WTC11 (cell line): Measurements from ENCODE around the gene TAF6. TPM values are rescaled to one million over a fixed set of nuclear protein-coding genes. Genes with fewer than 3 reads are reported as not detected.

ENCODE experiments used
- ATF1 ChIP-seq: sonication (generic); formaldehyde crosslinking; IDR thresholded peaks from 2 replicates; pipeline ENCODE4 v1.8.1; 2023; ENCODE audit warnings: mild to moderate bottlenecking, moderate library complexity, missing genetic modification reagents
- ATF3 ChIP-seq: sonication (generic); formaldehyde crosslinking; conservative IDR thresholded peaks from 2 replicates; pipeline ENCODE4 v1.8.1; 2022; ENCODE audit warnings: mild to moderate bottlenecking, missing genetic modification reagents
- ATF6 ChIP-seq: sonication (generic); formaldehyde crosslinking; IDR thresholded peaks from 2 replicates; pipeline ENCODE4 v1.8.1; 2023; ENCODE audit warnings: mild to moderate bottlenecking, missing genetic modification reagents
- CBFB ChIP-seq: sonication (generic); formaldehyde crosslinking; IDR thresholded peaks from 2 replicates; pipeline ENCODE4 v1.8.1; 2022; ENCODE audit warnings: mild to moderate bottlenecking, low read depth, missing genetic modification reagents
- E2F1 ChIP-seq: sonication (generic); formaldehyde crosslinking; IDR thresholded peaks from 2 replicates; pipeline ENCODE4 v1.8.0; 2022; ENCODE audit warnings: mild to moderate bottlenecking, missing genetic modification reagents
- E2F5 ChIP-seq: sonication (generic); formaldehyde crosslinking; IDR thresholded peaks from 2 replicates; pipeline ENCODE4 v1.8.1; 2022; ENCODE audit warnings: mild to moderate bottlenecking, moderate library complexity, missing genetic modification reagents
- ERG ChIP-seq: fragments of 250-450 bp; sonication (Bioruptor Pico); IDR thresholded peaks from 2 replicates; pipeline ENCODE4 v1.8.0; 2021; ENCODE audit warnings: mild to moderate bottlenecking
- ETV6 ChIP-seq: sonication (generic); formaldehyde crosslinking; IDR thresholded peaks from 2 replicates; pipeline ENCODE4 v1.8.1; 2022; ENCODE audit warnings: mild to moderate bottlenecking, missing genetic modification reagents
- FOXP4 ChIP-seq: sonication (generic); formaldehyde crosslinking; IDR thresholded peaks from 2 replicates; pipeline ENCODE4 v1.8.0; 2022; ENCODE audit warnings: mild to moderate bottlenecking, missing genetic modification reagents
- GTF2I ChIP-seq: fragments of 250-450 bp; sonication (Bioruptor Pico); conservative IDR thresholded peaks from 2 replicates; pipeline ENCODE4 v1.4.0; 2021; ENCODE audit warnings: mild to moderate bottlenecking
- IRF1 ChIP-seq: sonication (generic); formaldehyde crosslinking; IDR thresholded peaks from 2 replicates; pipeline ENCODE4 v1.8.0; 2023; ENCODE audit warnings: missing genetic modification reagents
- MAX ChIP-seq: sonication (generic); formaldehyde crosslinking; IDR thresholded peaks from 2 replicates; pipeline ENCODE4 v1.8.0; 2022; ENCODE audit warnings: mild to moderate bottlenecking, missing genetic modification reagents
- MLX ChIP-seq: sonication (generic); formaldehyde crosslinking; IDR thresholded peaks from 2 replicates; pipeline ENCODE4 v1.8.1; 2023; ENCODE audit warnings: mild to moderate bottlenecking, missing genetic modification reagents, moderate library complexity
- MYBL2 ChIP-seq: sonication (generic); formaldehyde crosslinking; IDR thresholded peaks from 2 replicates; pipeline ENCODE4 v1.8.1; 2023; ENCODE audit warnings: mild to moderate bottlenecking, moderate library complexity, missing genetic modification reagents
- NFE2L1 ChIP-seq: sonication (generic); formaldehyde crosslinking; IDR thresholded peaks from 2 replicates; pipeline ENCODE4 v1.8.1; 2023; ENCODE audit warnings: missing genetic modification reagents
- NR3C1 ChIP-seq: sonication (generic); formaldehyde crosslinking; conservative IDR thresholded peaks from 2 replicates; pipeline ENCODE4 v1.8.1; 2023; ENCODE audit warnings: low read depth, mild to moderate bottlenecking, missing genetic modification reagents
- PRDM15 ChIP-seq: sonication (generic); formaldehyde crosslinking; IDR thresholded peaks from 2 replicates; pipeline ENCODE4 v1.8.0; 2022; ENCODE audit warnings: missing genetic modification reagents
- TCF7 ChIP-seq: sonication (generic); formaldehyde crosslinking; IDR thresholded peaks from 2 replicates; pipeline ENCODE4 v1.8.0; 2022; ENCODE audit warnings: mild to moderate bottlenecking, low read depth, missing genetic modification reagents, moderate library complexity
- TEAD4 ChIP-seq: sonication (generic); formaldehyde crosslinking; IDR thresholded peaks from 2 replicates; pipeline ENCODE4 v1.8.0; 2022; ENCODE audit warnings: mild to moderate bottlenecking, missing genetic modification reagents
- USF2 ChIP-seq: sonication (generic); formaldehyde crosslinking; IDR thresholded peaks from 2 replicates; pipeline ENCODE4 v1.8.1; 2023; ENCODE audit warnings: mild to moderate bottlenecking, missing genetic modification reagents, moderate library complexity
- ZNF263 ChIP-seq: sonication (generic); formaldehyde crosslinking; IDR thresholded peaks from 2 replicates; pipeline ENCODE4 v1.8.1; 2022; ENCODE audit warnings: low read depth, mild to moderate bottlenecking, moderate library complexity, missing genetic modification reagents
- ZNF671 ChIP-seq: fragments of 250-450 bp; sonication (Bioruptor Pico); IDR thresholded peaks from 2 replicates; pipeline ENCODE4 v1.8.0; 2021; ENCODE audit warnings: mild to moderate bottlenecking
- ZSCAN18 ChIP-seq: fragments of 250-450 bp; sonication (Bioruptor Pico); IDR thresholded peaks from 2 replicates; pipeline ENCODE4 v2.1.2; 2022; ENCODE audit warnings: mild to moderate bottlenecking, moderate library complexity
- total RNA-seq: library from RNA; stranded (reverse); gene quantifications from 3 replicates; pipeline ENCODE4 v1.2.3, GENCODE V29; 2021

TAF6 gene
- total RNA-seq, 1 experiment from 2014 or later: 121 TPM

GRCh38 chr7:100100420-100101015 is 18.6 kb downstream of the TAF6 start (continued):
- TF ChIP-seq USF2 (CRISPR knock-in tag): no peak
- no peak for TF ChIP-seq CBFB
- TF ChIP-seq ZNF263 (CRISPR knock-in tag): no peak
- no peak for TF ChIP-seq PRDM15 (CRISPR knock-in tag)
- peak; percentile 79 for TF ChIP-seq FOXP4 (CRISPR knock-in tag)
- TF ChIP-seq ZNF671: no peak
- TF ChIP-seq E2F1 (CRISPR knock-in tag): no peak
- no peak for TF ChIP-seq ATF1
- peak; percentile 11; the same call in 1 of the 2 replicates for TF ChIP-seq ETV6
- no peak for TF ChIP-seq ATF3 (CRISPR knock-in tag)
- peak; percentile 52; the same call in 1 of the 2 replicates for TF ChIP-seq TEAD4 (CRISPR knock-in tag)
- TF ChIP-seq NFE2L1 (CRISPR knock-in tag): no peak
- TF ChIP-seq ERG (CRISPR knock-in tag): no peak
- no peak for TF ChIP-seq TCF7 (CRISPR knock-in tag)
- TF ChIP-seq IRF1 (CRISPR knock-in tag): no peak
- 0 out of 2 replicates have a peak, but pooled peaks have one; percentile 68 for TF ChIP-seq MYBL2
- no peak for TF ChIP-seq ATF6 (CRISPR knock-in tag)
- TF ChIP-seq MLX: no peak
- TF ChIP-seq MAX (CRISPR knock-in tag): peak; percentile 95
- TF ChIP-seq GTF2I (CRISPR knock-in tag): no peak
- peak; percentile 63 for TF ChIP-seq E2F5
- no peak for TF ChIP-seq NR3C1 (CRISPR knock-in tag)
- TF ChIP-seq ZSCAN18 (CRISPR knock-in tag): no peak
